ENCODE results near the gene C3orf20. TPM values are rescaled to one million over a fixed set of nuclear protein-coding genes. Genes with fewer than 3 reads are reported as not detected.

Gene C3orf20
- total RNA-seq, 1 experiment from 2014 or later, result not detected

GRCh38 chr3:14810801-14811661 lies 136.1 kb downstream of the C3orf20 start:
- intact Hi-C loops (cut with micrococcal nuclease; ENCODE audit: unreplicated experiment), result no loop called here
- H3K27me3 ChIP-seq (ENCODE audit: control insufficient read depth, insufficient read depth, low read length), result peaks cover 13% of the 10 kb centered on the region
- DNase-seq (ENCODE audit: low read depth, low spot score), result no peak
- ChIA-PET POLR2A (no interaction called here), CTCF (no interaction called here)
- no peak overlapping the region for H3K4me3 ChIP-seq (ENCODE audit: low read depth in 2 of 2, low read length in 2 of 2)
- TF ChIP-seq TCF7L2 (IDR thresholded peaks at IDR 0.05; ENCODE audit: low read depth, low read length) (no peak), POLR2AphosphoS5 (IDR thresholded peaks at IDR 0.05; ENCODE audit: low read depth, low read length) (no peak), CTCF (IDR thresholded peaks at IDR 0.05) (no peak), REST (IDR thresholded peaks at IDR 0.05; ENCODE audit: insufficient read depth in 1 of 2, low read depth in 2 of 2, low read length in 1 of 2) (no peak), SIN3A (IDR thresholded peaks at IDR 0.05; ENCODE audit: borderline replicate concordance, insufficient read depth, low read depth, low read length) (no peak)
- BruUV-seq (replicated peaks), result no TSS peak
- ATAC-seq, result no peak
- no peaks in the 10 kb centered on the region for H3K9me3 ChIP-seq (ENCODE audit: control insufficient read depth, insufficient read depth, low read depth, low read length)
- in situ Hi-C loops (cut with HindIII; ENCODE audit: low pct_unique_long_range_greater_than_20kb, low sequenced_read_pairs), result no loop called here
- no peaks in the 10 kb centered on the region for H3K36me3 ChIP-seq (ENCODE audit: control insufficient read depth, insufficient read depth, low read length)
- no peaks in the 10 kb centered on the region for H3K4me1 ChIP-seq (ENCODE audit: control insufficient read depth, insufficient read depth, low read length)
- H3K27ac ChIP-seq (ENCODE audit: low read length), result no peak overlapping the region

GRCh38 chr3:14811684-14812083 lies 136.7 kb downstream of the C3orf20 start:
- POLR2A ChIA-PET, result no interaction called here
- no peak for ATAC-seq

More at GRCh38 chr3:14811684-14812083, 136.7 kb downstream of the C3orf20 start:
- H3K4me1 ChIP-seq (ENCODE audit: control insufficient read depth, insufficient read depth, low read length), result no peaks in the 10 kb centered on the region
- CTCF ChIA-PET, result no interaction called here
- H3K4me3 ChIP-seq (ENCODE audit: low read depth in 2 of 2, low read length in 2 of 2), result no peak overlapping the region
- no peak for DNase-seq (ENCODE audit: low read depth, low spot score)
- TF ChIP-seq POLR2AphosphoS5 (IDR thresholded peaks at IDR 0.05; ENCODE audit: low read depth, low read length) (no peak), TCF7L2 (IDR thresholded peaks at IDR 0.05; ENCODE audit: low read depth, low read length) (no peak), REST (IDR thresholded peaks at IDR 0.05; ENCODE audit: insufficient read depth in 1 of 2, low read depth in 2 of 2, low read length in 1 of 2) (no peak), CTCF (IDR thresholded peaks at IDR 0.05) (no peak), SIN3A (IDR thresholded peaks at IDR 0.05; ENCODE audit: borderline replicate concordance, insufficient read depth, low read depth, low read length) (no peak)
- BruUV-seq (replicated peaks), result no TSS peak
- H3K27me3 ChIP-seq (ENCODE audit: control insufficient read depth, insufficient read depth, low read length), result peaks cover 13% of the 10 kb centered on the region
- intact Hi-C loops (cut with micrococcal nuclease; ENCODE audit: unreplicated experiment) (no loop called here), in situ Hi-C loops (cut with HindIII; ENCODE audit: low pct_unique_long_range_greater_than_20kb, low sequenced_read_pairs) (no loop called here)
- no peak overlapping the region for H3K27ac ChIP-seq (ENCODE audit: low read length)
- H3K9me3 ChIP-seq (ENCODE audit: control insufficient read depth, insufficient read depth, low read depth, low read length), result no peaks in the 10 kb centered on the region
- no peaks in the 10 kb centered on the region for H3K36me3 ChIP-seq (ENCODE audit: control insufficient read depth, insufficient read depth, low read length)
